Measurements from ENCODE around the gene IVD.

Gene IVD

DNA sequence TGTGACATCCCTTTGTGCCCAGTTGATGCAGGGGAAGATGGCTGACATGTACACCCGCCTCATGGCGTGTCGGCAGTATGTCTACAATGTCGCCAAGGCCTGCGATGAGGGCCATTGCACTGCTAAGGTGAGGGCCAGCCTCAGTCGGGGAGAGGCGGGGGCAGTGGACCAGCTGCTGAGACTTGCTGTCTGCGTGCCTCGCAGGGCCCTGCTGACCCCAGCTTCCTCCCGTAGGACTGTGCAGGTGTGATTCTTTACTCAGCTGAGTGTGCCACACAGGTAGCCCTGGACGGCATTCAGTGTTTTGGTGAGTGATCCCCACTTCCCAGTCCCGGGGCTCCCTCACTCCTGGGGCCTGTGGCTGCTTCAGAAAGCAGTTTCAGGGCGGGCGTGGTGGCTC lies 10.5 kb downstream of the IVD start:
- DNase-seq = no peak

DNA sequence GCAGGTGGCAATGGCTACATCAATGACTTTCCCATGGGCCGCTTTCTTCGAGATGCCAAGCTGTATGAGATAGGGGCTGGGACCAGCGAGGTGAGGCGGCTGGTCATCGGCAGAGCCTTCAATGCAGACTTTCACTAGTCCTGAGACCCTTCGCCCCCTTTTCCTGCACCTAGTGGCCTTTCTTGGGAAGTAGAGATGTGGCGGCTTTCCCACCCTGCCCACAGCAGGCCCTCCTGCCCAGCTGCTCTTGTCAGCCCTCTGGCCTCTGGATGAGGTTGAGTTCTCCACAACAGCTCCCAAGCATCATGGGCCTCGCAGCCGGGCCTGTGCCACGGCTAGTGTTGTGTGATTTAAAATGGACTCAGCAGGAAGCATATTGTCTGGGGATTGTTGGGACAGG lies 12.5 kb downstream of the IVD start:
- DNase-seq = no peak

DNA sequence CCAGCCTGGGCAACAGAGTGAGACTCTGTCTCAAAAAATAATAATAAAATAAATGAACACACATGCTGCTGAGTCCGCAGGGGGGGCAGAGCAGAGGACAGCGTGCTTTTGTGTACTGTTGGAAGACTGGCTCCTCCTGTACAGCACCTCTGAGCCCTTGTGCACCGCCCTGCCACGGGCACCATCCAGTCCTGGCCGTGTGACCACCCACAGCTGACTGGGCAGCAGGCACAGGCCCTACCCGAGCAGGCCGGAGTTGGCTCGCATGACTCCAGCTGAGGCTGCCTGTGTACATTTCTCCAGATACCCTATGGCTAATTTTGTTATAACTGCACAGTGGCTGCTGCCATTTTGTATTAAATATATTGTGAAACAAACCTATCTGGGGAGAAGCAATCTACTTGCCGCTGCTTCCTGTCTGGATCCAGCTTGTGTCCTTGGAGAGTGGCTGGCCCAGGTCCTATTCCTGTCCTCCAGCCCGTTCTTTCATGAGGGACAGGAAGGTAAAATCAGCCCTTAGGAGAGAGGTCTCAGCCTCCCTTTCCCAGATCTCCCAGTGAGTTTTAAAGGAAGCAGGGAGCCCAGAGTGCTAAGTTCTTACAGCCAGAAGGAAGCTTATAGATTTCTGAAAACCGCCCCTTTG lies 14.6 kb downstream of the IVD start:
- DNase-seq = no peak

DNA sequence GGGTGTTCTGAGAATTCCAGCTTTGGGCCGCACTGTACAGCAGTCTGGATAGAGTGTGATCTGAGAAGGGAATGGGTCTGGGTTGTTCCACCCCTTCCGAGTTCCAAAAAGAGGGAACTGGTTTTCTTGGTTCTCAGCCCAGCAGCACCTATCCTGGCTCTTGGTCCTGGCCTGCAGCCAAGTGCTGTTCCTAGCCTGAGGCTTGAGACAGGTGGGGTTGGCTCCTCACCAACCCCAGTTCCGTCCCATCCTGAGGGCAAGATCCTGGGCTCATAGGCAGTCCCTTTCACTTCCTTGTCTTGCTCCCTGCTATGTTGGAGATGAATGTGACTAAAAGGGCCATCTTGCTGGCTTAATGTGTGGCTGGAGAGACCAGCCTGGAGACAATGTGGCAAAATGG lies 15.2 kb downstream of the IVD start:
- DNase-seq = no peak

DNA sequence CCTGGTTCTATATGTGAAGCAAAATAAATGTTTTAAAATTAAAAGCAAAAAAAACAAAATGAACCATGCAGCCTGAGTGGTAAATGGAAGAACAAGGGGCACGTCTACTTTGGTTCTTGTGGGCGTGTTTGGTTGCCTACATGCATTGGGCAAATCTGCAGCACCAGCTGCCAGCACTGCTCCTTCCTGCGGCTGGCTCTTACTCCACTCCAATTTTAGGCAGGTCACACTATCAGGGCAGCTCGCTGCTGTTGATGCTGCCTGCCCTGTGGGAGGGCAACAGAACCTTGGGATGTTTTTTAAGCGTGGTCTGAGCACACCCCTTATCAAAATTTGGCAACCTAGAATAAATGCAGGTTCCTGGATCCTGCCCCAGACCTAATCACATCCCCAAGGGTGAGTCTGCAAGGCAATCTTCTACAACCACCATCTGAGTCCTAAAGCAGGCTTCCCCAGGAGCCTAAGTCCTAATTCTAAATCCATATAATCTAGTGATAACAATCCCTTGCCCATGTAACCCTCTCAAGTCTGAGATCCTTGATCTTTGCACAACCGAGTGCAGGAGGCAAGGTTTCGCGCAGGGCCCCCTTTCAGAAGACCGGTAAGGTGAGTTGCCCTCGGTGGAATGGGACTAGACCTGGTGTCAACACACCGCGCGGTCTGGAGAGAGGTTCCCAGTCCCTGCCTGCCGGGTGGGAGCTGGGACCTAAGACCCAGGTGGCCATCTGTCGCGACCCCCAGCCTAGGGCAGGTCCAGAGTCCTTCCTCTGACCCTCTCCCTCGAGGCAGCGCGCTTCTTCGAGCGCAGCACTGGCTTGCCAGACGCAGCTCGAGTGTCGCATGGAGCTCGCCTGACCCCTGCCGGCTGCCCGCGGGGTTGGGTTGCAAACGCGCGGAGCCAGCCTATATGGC lies 15.9 kb downstream of the IVD start:
- DNase-seq = no peak

DNA sequence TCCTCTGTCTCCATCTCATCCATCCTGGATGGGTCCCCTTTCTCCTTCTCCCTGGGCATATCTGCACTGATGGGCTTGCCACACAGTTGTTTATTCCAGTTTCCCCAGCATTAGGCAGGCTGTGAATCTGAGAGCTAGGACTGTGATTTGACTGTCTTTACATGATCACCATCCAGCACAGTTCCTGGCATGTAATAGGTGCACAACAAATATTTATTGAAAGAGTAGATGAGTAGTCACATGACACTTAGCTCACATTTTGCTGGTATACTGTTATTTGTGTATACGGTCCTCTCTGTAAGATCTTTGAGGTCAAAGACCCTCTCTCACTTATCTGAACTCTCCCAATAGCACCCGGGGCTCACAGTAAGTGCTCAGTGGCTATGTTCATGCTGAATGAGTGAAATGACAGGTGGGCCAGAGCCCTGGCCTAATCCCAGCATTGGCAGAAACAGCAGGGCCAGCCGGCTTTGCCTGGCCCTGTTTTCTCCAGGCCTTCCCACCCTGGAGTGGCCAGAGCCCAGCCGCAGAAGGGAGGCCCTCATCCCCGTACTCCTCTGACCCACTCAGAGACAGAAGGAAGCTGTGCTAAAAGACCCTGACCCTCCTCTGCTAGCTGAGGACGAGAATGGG lies 19.0 kb downstream of the IVD start:
- DNase-seq = no peak

DNA sequence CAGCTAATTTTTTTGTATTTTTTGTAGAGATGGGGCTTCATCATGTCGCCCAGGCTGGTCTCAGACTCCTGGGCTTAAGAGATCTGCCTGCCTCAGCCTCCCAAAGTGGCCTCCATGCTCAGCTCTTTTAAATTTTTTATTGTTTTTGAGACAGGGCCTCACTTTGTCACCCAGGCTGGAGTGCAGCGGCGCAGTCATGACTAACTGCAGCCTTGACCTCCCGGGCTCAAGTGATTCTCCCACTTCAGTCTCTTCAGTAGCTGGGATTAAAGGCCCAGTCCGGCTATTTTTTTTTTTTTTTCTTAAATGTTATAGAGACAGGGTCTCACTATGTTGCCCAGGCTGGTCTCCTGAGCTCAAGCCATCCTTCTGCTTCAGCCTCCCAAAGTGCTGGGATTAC lies 20.1 kb downstream of the IVD start:
- DNase-seq = no peak

DNA sequence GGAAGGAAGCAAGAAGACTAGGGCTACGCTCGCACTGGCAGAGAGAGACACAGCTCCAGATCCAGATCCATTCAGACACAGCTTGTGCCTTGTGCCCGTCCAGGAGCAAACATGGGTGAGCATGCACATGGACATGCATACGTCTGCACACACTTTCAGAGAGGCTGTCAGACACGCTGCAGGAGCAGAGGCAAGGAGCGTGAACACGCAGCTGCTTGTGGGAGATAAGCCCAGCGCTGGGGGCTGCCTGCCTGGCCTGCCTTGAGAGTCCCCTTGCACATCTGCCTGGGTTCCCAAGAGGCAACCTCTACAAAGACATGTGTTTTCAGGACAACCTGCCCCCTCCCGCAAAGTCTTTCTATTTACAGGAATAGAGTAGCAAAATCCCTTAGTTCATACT lies 21.6 kb downstream of the IVD start:
- no peak for DNase-seq

DNA sequence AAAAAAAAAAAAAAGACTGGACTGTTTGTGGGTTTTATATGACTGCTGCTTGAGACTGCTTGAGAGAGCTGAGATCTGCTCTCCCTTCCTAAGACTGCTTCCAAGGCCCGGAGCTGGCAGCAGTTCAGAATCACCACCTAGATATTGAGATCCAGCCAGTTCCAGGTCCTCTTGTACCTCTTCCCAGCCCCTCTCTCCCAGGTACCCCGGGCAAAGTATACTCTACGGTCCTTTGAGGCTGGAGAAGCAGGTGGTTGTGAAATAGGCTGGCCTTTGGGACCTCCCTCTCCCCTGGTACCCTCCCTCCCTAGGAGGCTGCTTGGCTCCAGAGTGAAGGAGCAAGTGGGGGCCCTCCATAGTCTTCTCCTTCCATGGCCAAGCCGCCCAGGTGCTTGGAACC lies 22.6 kb downstream of the IVD start:
- no peak for DNase-seq

DNA sequence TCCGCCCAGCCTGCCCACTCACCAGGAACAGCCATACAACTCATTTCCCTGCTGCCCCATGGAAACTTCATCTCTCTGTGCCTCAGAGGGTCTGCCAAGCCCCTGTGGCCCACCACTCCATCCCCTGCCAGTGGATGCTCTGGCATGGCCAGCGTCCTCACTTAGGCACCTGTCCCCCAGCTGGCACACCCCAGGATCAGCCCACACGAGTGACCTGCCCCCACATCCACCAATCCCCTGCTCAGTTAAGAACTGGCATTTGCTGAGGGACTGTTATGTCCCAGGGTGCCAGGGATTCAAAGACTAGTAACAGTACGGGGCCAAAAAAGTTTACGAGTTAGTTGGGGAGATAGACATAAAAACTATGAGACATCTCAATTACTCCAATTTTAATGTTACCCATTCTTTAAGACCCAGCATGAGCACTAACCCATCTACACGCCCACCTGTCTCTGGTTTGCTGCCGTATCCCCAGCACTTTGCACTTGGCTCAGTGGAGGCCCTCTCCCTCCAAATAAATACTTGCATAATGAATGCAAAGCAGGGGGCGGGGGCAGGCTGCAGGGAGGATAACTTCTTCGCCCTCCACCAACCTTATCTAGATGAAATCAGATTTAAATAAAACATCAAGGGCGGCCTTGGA lies 23.6 kb downstream of the IVD start:
- no peak for DNase-seq

DNA sequence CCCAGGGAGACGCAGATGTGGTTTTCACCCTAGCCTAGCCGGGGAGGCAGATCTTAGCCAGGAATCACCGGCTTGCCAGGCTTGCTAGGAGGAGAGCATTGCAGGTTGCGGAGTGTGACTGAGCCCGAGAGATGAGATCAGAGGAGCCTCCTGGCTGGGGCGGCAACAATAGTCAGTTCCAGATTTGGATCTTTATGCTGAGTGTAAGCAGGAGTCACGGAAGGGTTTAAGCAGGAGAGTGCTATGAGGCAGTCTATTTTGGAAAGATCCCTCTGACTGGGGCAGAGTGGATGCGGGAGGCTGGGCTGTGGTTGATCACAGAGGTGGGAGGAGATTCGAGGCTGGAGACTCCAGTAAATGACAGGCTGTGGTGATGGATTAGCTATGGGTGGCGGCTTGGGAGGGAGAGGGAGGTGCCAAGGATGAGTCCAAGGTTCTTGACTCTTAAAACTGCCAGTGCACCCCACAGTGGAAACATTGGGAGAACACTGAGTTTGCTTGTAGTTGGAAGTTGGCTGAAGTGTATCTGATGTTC lies 24.7 kb downstream of the IVD start:
- DNase-seq = no peak

DNA sequence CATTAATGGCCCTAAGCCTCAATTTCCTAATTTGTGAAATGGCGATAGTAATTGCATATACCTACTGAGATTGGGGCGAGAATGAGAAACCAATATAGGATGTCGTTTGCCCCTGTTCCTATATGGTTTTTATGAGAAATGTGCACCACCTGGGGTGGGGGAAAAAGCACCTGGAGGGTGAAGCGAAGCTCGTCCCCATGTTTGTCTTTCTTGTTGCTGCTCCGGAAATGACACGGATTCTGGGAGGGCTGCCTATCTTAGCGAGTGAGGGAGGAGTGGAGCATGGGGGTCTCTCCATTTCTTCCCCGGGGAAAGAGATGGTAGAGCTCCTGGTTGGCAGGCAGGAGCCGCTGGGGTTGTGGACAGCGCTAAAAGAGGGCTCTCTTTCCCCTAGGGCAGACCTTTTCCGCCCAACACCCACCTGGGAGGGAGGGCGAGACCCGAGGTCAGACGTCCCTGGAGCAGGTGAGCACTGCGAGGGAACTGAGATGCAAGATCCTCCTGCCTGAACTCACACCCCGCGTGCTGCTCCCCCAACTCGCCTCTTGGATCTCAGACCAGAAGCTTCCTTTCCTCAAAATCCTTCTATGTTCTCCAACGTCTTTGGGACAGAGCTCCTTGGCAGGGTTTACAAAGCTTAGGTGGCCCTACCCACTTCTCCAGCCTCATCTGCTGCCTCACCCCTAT lies 29.6 kb downstream of the IVD start:
- no peak for DNase-seq

DNA sequence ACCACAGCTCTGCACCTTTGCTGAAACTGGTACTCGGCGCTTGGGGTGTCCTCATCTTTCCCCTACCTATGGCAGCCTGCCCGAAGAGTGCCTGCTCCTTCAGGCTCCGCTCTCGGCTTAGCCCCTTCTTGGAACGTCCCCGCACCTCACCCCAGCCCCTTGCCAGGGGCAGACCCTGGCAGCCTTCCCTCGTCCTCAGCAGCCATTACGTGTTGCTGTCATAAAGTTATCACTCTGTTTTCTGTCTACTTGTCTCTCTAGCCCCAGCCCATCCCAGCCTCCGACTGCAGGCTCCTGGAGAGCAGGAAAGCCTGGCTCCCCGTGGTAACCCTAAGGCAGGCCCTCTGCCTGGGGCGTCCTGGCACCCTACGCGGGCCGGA lies 30.1 kb downstream of the IVD start:
- no peak for DNase-seq

DNA sequence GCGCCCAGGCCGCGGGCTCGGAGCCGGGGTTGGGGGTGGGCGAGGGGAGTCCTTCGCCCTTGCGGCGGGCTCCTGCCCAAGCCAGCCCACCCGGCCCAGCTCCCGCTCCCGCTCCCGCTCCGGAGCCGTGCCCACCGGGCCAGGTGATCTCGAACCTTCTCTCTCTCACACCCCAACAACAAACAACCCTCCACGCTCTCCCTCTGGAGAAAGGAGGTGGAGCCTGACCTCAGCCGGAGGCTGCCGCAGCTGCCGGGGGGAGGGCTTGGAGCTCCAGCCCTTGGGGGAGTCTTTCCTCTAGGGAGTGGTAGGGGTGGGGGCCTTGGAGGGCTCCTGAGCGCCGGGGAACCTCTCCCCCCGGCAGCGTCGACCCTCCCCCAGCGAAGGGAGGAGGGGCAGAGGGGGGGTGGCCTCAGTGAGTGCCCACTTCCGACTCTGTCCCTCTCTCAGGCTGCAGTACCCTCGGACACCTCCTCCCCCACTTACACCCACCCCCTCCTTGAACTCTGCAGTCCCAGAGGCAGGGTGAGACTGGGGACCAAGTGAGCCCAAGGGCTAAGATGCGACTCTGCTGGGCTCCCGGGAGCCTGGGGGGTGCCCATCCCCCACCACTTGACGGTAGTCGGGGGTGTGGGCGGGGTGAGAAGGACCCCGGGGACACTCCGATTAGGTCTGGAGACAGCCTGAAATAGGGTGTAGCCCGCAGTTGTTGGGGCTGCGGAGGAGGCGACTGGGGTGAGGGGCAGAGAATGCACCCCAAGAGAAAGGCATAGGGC lies 30.7 kb downstream of the IVD start:
- no peak for DNase-seq

DNA sequence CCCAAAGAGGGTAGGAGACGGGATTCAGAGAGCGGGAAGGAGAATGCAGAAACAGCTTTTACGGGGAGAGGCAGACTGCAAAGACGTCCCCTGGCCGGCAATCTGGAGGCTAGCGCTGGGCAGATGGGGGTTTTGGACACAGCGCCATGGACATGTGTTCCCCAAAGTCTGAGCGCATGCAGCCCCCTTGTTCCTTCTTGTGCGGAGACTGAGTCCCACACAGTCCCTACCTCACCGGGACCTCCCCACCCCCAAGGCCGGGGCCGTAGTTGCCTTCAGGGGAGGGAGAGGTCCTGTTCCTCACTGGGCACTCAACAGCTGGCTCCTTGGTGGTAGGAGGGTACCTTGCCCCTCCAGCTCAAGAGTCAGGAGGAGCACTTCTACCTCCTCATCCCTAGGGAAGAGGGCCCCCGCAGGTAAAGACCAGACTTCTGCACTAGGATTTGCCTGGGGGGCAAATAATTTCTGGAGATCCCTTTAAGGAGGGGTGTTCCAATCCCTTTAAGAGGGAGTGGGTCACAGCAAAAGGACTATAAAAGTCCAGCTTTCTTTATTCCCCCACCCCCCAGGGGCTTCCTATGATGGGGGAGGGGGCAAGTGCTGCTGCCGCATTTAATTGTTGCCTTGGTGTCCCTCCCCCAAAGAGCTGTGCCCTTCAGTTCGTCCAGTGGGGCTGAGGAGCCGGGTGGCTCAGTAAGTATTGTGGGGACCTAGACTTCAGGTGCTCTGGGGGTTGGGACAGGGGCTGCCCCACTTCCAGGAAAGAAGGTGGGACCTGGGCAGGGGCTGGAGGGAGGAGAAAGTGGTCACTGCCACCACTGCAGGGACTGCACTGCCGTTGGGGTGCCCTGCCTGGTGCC lies 31.5 kb downstream of the IVD start:
- no peak for DNase-seq

DNA sequence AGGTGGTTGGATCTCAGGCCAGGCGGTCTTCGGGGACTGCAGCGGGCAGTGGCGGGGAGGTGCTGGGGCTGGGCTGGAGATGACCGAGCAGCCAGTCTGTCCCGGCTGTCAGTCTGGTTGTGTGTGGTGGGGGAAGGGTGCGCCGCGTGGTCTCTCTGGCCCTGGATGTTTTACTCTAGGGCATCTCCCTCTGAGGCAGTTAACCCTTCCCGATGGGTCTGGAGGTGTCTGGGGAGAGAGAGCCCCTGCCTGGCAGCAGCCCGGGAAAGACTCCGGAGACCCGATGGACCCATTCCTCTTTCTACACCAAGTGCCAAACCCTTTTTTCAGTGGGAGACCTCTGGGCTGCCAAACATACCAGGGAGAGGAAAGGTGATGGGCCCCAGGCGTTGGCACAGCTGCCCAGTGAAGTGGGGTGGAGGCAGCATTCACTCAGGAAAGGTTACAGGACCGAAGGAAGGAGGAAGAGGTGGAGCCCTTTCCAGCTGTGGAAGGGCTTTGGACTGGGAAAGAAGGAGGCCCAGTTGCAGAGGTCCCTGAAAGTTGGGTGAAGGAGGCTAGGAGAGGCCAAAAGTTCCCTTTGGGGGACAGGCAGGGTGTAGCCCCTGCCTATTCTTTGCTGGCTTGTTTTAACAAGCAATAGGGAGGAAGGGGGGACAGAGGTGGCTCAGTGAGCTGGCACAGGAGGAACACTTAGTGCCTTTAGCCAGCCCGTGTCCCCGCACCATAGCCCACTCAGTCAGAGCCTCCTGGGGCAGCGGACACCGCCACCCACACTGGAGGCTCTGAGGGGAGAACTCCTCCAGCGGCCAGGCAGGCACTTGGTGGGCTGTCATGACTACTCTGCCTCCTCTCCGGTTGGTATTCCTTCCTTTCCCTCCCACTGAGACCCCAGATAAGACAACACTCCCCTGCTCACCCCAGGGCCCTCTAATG lies 32.4 kb downstream of the IVD start:
- DNase-seq = no peak

DNA sequence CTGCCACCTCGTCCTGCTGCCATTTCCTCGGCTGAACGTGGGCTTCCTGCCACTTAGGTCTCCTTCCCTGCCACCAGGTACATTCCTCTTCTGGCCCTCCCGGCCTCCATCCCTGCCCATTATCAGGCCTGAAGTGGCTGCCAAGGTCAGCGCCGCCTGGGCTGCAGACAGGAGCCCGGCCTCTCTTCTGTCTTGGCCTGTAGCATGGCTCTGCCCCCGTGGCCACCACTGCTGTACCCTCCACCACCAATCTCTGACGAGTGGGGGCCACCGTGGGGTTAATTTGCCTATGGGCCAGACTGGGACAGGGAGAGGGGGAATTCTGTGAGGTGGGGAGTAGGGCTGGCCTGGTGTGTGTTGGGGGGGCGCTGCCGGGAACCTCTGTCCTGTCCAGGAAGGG lies 33.1 kb downstream of the IVD start:
- no peak for DNase-seq

DNA sequence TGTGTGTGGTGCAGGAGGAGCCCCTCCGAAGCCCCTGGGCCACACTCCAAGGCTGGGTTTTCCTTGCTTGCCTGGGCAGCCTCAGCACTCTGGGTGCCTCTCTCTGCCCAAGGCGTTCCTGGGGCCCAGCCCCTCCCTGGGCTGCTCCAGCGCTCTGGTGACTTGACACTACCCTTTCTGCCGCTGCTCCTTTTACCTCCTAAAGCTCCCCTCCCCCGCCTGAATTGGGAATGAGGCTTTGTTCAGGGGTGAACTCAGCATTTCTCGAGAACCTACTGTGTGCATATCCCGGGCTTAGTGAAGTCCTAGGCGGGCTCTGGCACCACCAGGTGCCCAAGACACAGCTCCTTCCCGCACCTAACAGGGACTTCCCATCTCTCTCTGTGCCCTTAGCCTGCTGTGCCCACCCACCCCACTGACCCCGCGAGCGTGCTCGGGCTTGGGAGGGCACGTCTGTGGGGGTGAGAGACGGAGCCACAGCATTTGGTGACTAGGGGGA lies 33.9 kb downstream of the IVD start:
- DNase-seq = no peak

DNA sequence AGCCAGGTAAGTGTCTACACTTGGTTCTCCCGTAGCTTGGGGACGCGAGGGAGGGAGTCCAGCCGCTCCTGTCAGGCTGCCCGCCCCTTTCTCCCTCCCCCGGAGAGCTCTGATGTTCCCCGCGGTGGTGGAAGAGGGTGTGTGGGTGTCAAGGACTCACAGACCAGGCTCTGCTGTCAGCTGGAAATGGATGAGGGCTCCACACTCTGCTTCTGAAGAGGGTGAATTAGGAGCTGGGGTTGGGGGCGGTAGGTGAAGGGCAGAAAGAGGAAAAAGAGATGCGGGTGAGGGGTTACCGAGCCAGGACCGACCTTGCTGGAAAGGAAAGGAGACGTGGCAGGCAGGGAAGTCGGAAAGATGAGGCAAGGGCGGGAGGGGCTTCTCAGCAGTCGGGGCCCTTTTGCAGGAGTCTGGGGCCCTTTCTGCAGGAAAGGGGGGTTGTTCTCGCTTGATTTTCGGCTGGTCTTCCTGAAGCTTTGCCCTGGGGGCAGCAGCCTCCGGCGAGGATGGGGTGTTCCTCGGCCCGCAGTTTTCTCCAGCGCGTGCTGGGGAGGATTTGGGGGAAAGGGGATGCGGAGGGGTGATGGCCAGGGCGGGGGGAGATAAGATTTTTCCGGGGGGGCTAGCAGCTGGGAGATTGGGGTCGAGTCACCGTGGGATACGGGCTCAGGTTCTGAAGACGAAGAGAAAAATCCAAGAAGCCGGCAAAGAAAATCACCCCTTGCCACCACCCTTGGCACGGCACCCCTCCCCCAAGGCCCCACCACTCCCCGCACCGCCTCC lies 34.6 kb downstream of the IVD start:
- DNase-seq = no peak
